GM18511 (cell line): ENCODE results near the gene ANKMY1.
"Not testable (repeated sequence)": the region's sequence is repeated elsewhere in the genome, so short reads cannot be mapped to it uniquely, and the experiment has no call there.

Experiments
- ATAC-seq: cut with Tn5 transposase; IDR thresholded peaks from one replicate; pipeline ENCODE4 v1.9.1; 2021; ENCODE audit warnings: mild to moderate bottlenecking, moderate library complexity; ENCODE audit not compliant: unreplicated experiment

Gene ANKMY1

DNA sequence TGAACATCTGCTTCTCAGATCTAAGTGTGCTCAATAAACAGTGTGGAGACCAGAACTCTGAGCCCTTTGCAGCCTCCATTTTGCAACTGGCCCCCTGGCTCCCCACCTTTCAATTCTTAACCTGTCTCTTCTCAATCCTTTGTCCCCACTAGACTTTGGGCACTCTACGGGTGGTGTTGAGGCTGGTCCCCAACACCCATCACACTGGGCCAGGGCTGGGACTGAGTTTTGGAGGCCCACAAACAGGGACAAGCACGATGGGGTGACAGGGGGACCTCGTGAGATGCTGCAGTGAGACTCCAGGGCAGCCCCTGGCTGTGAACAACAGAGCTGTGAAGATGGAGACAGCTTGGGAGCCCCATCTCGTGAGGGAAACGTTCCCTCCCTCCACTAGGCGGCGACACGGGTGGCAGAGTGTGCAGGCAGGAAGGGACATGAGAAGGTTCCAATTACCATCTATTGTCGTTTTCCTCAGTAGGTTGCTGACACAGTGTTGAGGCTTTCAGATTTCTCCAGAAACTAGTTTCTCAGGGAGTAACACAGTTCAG is 1.2 kb downstream of the ANKMY1 start:
- ATAC-seq: no peak

DNA sequence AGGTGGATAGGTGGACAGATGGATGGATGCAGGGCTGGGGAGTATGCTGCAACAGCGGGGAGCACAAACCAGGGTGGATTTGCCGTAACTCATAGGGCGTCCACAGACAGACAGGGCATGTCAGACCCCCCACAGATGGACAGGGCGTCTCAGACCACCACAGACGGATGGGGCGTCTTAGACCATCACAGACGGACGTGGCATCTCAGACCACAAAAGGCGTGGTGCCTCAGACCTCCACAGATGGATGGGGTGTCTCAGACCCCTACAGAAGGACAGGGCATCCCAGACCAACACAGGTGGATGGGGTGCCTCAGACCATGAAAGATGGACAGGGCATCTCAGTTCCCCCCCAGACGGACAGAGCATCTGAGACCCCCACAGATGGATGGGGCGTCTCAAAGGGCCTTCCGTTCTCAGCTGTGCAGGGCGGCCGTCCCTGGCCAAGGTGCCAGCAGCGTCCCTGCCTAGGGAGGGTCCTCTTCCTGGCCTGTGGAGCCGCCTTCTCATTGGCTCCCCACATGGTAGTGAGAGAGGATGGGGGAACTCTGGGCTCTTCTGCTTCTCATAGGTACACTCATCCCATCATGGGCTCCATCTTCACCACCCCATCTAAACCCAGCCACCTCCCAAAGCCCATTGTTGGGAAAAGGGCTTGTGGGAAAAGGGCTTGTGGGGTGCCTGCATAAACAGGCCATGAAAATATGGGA is 2.1 kb downstream of the ANKMY1 start:
- ATAC-seq: no peak

DNA sequence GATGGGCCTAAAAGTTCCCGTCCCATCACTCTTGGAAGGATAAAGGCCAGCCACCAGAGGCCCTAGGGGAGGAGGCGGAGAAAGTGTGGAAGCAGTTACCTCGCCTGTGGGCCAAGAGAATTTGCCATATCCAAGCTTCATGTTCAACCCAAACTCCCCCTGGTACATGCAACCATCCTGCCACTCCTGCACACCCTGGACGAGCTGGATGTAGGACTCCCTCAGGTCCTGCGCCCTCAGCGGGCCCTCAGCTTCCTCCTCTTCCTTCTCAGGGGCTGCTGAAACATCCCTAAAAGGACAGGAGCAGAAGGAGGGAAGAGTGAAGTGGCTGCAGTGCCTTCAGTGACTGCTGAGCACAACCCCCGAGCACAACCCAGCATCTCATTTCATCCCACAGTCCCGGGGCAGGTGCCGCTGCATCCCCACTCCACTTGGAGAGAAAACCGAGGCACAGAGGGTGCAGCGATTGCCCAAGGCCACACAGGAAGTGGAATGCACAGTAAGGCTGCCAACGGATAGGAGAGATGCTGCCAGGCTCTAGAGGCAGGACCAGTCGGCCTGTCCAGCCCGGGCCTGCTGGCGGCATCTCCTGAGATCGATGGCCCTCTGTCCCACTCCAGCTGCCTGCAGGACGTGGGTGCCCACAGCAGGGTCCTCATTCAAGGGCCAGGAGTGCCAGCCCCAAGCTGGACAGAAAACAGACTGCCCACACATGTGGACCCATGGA is 2.9 kb downstream of the ANKMY1 start:
- ATAC-seq: no peak

DNA sequence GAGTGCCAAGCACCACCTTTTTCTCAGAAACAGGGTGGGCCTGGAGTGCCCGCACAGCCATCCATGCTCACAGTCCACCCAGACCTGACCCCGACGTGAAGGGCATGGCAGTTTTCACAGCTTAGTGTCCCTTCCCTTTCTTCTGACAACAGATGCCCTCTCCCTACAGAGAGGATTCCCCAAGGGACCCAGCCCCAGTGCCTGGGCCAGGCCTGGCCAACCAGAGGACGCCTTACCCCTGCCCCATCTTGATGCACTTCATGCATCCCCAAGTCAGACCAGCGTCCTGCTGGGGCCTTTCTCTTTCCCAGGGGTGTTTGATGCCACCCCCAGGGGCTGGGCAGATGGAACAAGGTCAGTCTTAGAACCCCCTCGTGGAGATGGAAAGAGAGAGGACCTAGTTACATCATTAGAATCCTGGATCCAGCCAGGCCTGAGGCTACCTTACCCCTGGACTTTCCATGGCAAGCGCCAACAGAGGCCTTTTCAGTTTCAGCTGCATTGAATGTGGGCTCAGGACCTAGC is 3.8 kb downstream of the ANKMY1 start:
- no peak for ATAC-seq

DNA sequence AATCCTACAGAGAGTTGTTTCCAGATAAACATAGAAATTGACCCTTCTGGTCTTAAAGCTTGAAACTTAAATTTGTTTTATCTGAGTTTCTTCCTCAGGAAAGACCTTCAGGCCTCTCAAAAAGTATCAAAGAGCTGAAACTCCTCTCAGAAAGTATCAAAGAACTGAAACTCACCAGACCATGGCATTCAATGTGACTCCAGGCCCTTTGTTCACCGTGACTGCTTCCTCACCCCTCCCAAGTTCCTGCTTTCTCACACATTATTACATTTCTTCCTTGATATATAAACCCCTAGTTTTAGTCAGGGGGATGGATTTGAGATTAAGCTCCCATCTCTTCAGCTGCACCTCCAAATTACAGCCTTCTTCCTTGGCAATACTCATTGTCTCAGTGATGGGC is 6.0 kb downstream of the ANKMY1 start:
- ATAC-seq: no peak

DNA sequence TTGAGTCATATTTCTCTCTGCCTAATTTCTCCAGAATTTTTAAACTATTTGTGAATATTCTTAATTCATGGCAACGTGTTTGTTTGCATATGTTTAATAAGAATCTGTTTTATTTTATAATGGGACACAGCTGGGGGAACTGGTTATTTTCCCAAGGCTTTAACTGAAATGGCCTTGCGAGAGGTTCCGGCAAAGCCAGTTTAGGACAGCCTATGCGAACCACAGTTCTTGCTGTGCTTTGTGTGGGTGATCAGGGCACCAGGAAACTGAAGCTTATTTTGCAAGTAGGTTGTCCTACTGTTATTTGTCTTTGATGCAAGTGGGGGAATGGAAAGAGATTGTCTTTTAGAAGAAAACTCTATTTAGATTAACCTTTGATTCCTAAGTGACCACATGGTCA is 6.5 kb downstream of the ANKMY1 start:
- no peak for ATAC-seq

DNA sequence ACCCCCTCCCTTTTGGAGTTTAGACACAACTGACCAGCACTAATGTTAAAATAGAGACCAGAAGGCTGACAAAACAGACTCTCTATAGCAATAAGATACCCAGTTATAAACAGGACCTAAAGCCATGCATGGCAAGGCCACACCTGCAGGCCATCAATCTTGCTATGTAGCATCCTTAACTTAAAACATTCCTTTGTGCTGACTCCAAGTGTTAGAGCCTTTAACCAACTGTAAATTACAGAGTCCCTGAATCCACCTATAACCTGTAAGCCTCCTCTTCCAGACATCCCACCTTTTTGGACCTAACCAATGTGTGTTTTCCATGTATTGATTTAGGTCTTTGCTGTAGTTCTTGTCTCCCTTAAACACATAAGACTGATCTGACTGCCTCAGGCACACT is 17.9 kb downstream of the ANKMY1 start:
- no peak for ATAC-seq

DNA sequence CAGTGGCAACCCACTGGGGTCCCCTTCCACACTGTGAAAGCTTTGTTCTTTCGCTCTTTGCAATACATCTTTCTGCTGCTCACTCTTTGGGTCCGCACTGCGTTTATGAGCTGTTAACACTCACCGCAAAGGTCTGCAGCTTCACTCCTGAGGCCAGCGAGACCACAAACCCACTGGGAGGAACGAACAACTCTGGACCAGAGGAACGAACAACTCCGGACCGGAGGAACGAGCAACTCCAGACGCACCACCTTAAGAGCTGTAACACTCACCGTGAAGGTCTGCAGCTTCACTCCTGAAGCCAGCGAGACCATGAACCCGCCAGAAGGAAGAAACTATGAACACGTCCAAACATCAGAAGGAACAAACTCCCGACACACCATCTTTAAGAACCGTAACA is 18.7 kb downstream of the ANKMY1 start:
- not testable (repeated sequence) for ATAC-seq

DNA sequence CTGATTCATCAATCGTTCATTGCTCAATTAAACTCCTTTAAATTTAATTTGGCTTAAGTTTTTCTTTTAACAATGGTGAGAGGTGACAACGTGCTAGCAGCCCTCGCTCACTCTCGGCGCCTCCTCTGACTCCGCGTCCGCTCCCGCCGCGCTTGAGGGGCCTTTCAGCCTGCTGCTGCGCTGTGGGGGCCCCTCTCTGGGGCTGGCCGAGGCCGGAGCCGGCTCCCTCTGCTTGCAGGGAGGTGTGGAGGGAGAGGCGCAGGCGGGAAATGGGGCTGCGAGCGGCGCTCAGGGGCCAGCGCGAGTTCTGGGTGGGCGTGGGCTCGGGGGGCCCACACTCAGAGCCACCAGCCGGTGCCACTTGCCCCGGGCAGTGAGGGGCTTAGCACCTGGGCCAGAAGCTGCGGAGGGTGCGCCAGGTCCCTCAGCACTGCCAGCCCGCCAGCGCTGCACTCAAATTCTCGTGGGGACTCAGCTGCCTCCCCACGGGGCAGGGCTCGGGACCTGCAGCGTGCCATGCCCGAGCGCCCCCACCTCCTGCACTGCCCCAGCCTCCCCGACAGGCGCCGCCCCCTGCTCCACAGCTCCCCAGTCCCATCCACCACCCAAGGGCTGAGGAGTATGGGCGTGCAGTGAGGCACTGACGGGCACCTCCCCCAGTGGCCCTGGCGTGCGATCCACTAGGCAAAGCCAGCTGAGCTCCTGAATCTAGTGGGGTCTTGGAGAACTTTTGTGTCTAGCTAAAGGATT is 19.6 kb downstream of the ANKMY1 start:
- ATAC-seq: no peak

DNA sequence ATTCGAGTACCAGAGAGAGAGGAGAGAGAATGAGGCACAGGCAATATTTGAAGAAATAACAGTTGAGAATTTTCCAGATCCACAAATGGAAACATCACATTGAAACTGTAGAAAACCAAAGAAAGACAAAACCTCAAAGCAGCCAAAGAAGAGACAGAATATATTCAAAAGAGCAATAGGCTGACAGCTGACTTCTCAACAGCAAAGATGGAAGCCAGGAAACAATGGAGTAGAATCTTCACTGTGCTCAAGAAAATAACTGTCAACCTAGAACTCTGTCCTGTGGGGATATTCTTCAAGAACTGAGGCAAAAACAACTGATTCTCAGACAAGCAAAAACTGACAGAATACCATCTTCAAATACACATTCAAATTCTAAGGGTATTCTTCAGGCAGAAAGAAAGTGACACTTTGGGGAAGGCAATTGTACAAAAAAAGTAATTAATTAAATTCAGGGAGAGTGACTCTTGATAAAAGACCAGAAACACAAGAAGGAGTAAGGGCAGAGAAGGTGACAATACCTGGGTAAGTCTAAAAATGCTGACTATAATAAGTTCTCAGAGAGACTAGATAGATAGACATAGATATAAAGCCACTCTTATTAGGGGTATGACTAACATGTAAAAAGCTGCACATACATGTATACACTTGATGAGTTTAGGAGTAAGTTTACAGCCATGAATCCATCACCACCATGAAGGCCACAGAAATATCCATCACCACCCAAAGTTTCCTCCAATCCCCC is 25.6 kb downstream of the ANKMY1 start:
- no peak for ATAC-seq

DNA sequence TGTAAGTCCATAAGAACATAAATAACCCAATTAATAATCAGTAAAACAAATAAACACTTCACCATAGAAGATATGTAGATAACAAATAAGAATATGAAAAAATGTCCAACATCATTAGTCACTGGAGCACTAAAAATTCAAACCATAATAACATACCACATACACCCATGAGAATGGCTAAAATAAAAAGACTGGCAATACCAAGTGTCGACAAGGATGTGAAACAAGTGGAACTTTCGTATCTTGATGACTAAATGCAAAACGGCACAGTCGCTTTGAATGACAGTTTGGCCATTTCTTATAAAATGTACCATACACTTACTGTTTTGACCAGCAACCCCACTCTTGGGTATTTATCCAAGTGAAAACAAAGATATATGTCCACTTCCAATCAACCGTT is 26.8 kb downstream of the ANKMY1 start:
- no peak for ATAC-seq

DNA sequence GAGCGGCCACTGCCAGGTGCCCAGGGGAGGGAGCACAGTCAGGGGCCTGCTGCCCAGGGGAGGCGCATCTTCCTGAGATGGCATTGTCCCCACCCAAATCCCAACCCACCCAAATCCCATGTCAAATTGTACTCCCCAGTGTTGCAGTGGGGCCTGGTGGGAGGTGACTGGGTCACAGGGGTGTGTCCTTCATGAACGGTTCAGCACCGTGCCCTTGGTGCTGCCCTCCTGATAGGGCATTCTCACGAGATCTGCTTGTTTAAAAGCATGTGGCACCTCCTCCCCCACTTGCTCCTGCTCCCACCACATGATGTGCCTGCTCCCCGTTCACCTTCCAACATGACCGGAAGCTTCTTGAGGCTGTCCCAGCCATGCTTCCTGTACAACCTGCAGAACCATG is 27.6 kb downstream of the ANKMY1 start:
- ATAC-seq: no peak

DNA sequence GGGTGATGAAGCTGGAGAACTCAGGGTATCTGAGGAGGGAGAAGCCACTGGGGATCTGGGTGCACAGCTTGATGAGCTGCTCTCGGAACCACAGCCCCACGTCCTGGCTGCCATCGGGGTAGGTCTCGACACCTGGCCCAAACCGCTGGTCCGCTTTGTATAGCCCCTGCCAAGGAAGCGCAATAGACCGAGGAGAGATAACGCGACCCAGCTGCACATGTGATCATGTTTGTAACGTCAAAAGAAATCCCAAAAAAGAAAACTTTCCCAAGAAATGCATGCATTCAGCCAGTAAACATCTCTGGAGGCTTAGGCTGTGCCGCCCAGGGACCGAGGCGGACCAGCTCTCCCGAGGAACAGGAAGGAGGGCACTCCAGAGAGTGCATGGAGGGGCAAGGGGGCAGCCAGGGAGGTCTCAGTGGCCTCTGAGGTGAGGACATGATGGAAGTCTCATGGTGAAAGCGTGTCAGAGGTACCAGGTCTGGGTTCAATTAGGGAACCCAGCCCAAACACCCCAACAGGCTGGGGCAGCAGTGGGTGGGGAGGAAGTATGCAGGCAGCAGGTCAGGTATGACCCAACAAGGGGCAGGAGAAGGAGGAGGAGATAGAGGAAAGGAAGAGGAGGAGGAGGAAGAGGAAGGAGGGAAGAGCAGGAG is 28.3 kb downstream of the ANKMY1 start:
- ATAC-seq: no peak

DNA sequence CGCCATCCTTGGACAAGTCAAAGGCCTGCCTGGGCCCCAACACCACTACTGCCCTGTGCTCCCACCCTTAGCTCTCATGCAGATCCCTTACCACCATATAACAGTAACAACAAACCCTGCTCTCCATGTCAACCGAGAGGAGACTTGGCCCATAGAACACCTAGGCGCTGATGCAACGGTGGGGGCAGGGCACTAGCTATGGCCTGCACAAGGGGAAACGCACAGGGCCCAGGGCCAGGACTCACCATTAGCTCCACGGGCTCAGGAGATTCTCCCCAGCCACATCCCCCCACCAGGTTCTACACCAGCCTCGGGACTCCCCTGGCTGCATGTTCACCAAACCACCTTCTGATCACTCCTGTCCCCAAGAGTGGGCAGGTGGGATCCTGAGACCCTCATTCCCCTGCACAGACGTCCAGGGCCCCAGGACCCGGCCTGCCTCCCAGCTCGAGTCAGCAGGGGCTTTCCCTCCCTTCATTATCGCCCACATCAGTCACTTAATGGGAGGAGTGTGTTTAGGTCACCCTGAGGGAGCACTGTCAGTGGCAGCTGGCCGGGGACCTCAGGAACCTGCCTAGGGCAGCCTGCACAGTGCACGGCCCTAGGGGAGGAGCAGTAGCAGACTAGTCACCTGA is 29.3 kb downstream of the ANKMY1 start:
- no peak for ATAC-seq

DNA sequence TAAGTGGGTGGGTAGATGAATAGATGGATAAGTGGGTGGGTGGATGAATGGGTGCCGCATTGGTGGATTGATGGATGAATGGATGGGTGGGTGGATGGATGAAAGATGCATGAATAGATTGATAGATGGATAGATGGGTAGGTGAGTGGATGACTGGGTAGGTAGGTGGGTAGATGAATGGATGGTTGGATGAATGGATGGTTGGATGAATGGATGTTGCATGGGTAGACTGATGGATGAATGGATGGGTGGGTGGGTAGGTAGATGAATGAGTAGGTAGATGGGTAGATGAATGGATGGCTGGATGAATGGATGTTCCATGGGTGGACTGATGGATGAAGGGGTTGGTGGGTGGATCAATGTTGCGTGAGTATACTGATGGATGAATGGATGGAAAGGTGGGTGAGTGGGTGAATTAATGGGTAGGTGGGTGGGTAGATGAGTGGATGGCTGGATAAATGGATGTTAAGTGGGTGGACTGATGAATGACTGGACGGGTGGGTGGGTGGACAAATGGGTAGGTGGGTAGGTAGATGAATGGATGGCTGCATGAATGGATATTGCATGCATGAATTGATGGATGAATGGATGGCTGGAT is 30.5 kb downstream of the ANKMY1 start:
- ATAC-seq: no peak

DNA sequence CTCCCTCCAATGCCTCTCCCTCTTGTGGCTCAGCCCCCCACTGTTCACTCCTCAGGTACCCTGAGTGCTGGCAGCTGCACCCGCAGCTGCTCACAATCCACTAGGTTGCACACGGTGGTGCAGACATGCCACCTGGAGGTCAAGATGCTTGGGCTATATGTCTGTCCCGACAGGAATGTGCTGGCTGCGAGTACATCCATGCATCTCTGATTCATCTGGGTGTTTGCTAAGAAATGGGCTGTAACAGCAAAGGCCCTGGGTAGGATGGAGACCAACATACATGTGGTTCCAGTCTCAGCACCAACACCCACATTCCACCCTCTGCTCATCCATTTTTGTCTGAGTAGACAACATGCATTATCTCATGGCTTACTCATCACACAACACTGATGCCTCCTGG is 31.3 kb downstream of the ANKMY1 start:
- ATAC-seq: no peak

DNA sequence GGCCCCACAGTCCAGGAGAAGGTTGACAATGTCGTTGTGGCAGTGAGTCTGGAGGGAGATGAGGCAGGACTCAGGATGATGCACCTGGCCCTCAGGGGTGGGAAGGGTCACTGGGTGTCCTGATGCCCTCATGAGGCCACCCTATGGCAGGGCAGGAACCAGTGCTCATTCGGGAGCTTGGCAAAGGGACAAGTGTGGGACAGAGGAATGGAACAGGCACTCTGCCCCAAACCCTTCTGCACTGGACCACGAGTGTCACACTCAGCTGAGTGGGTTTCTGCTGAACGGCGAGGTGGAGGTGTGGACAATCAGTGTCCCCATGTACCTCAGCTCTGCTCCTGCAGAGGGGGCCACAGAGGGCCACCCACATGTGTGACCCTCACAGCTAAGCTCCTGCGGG is 32.0 kb downstream of the ANKMY1 start:
- no peak for ATAC-seq

DNA sequence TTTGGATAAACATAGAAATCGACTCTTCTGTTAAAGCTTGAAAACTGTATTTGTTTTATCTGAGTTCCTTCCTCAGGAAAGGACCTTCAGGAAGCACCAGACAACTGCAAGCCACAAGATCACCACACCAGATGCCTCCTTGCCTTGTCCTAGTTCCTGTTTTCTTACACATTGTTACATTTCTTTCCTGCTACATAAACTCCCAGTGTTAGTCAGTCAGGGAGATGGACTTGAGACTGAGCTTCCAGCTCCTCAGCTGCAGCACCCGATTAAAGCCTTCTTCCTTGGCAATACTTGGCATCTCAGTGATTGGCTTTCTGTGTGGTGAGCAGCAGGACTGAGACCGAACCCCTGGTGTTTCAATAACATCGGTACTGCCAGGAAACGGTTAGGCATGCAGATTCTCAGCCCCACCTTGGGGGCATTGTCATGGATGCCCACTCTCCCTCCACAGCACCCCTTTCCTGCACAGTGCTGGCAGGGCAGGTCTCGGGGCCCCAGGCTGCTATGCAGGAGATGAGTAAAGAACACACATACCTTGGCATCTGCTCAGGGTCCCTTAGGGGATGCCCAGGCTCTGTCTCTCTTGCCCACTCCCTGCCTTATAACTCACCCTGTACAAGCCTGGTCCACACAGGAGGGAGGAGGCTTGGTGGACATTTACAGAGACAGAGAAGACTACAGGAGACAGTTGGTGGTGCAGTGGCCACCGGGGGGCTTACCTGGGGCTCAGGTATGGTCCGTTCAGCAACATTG is 32.6 kb downstream of the ANKMY1 start:
- ATAC-seq: no peak
